Suppressor macrophage treated with lipopolysaccharide for 1 hour (primary cell): Measurements from ENCODE around the gene KHNYN.
"Not testable (repeated sequence)": the region's sequence is repeated elsewhere in the genome, so short reads cannot be mapped to it uniquely, and the experiment has no call there.

Experiments used
- DNase-seq, 3 donors: peaks; one replicate each; pipeline ENCODE4 v3.0.0-alpha.2; 2020 to 2022

The KHNYN gene

GRCh38 chr14:24439257-24439656 is 9.5 kb downstream of the KHNYN start:
- DNase-seq: peak in 1 of 3 donors; percentile 15

GRCh38 chr14:24439830-24440605 is 10.3 kb downstream of the KHNYN start:
- DNase-seq: peak in 1 of 3 donors; percentile 13

GRCh38 chr14:24440606-24441399 is 11.0 kb downstream of the KHNYN start:
- DNase-seq: peak in 1 of 3 donors; percentile 14

- peak in 1 of 3 donors; percentile 5 for DNase-seq
Measured at GRCh38 chr14:24441485-24441884, 11.7 kb downstream of the KHNYN start.

GRCh38 chr14:24441904-24442239 is 12.1 kb downstream of the KHNYN start:
- no peak for DNase-seq

- peak; percentile 98 to 100 (median 100) for DNase-seq
Measured at GRCh38 chr14:24442240-24443052, 12.7 kb downstream of the KHNYN start, which contains the start of gene SDR39U1. SDR39U1 (minus strand) TSS chr14:24442776; CDS start chr14:24442769, 7 bp downstream.

- DNase-seq: peak; percentile 40 to 66 (median 61)
Measured at GRCh38 chr14:24443053-24443665, 13.4 kb downstream of the KHNYN start.

GRCh38 chr14:24450828-24451227 is 21.1 kb downstream of the KHNYN start:
- not testable (repeated sequence) for DNase-seq

- no peak for DNase-seq
Measured at GRCh38 chr14:24456980-24457379, 27.2 kb downstream of the KHNYN start.

- no peak for DNase-seq
Measured at GRCh38 chr14:24458736-24459135, 29.0 kb downstream of the KHNYN start.

- DNase-seq: no peak
Measured at GRCh38 chr14:24459331-24459730, 29.6 kb downstream of the KHNYN start.

- DNase-seq: no peak
Measured at GRCh38 chr14:24461336-24461735, 31.6 kb downstream of the KHNYN start.

- no peak for DNase-seq
Measured at GRCh38 chr14:24463017-24463883, 33.5 kb downstream of the KHNYN start.

- DNase-seq: no peak
Measured at GRCh38 chr14:24463884-24464785, 34.4 kb downstream of the KHNYN start.

- no peak for DNase-seq
Measured at GRCh38 chr14:24465368-24465767, 35.6 kb downstream of the KHNYN start.

GRCh38 chr14:24465805-24466204 is 36.1 kb downstream of the KHNYN start:
- no peak for DNase-seq

- not testable (repeated sequence) for DNase-seq
Measured at GRCh38 chr14:24470450-24470849, 40.7 kb downstream of the KHNYN start.

GRCh38 chr14:24473211-24473610 is 43.5 kb downstream of the KHNYN start:
- DNase-seq: no peak

GRCh38 chr14:24475261-24475660 is 45.5 kb downstream of the KHNYN start:
- DNase-seq: no peak

- DNase-seq: not testable (repeated sequence)
Measured at GRCh38 chr14:24479999-24480398, 50.2 kb downstream of the KHNYN start.
